Progenitor cell of endocrine pancreas (in vitro differentiated cells): ENCODE measurements around the gene MYO18A. TPM values are rescaled to one million over a fixed set of nuclear protein-coding genes. Genes with fewer than 3 reads are reported as not detected.

Experiments used
- DNase-seq: peaks from one replicate; pipeline ENCODE4 v3.0.0; 2021; ENCODE audit warnings: low spot score; ENCODE audit not compliant: unreplicated experiment
- H3K27ac Mint-ChIP-seq: 2 replicates; pipeline ENCODE4 v1.8.0; 2021; ENCODE audit warnings: mild to moderate bottlenecking, moderate library complexity, mixed read lengths
- H3K27me3 Mint-ChIP-seq: 2 replicates; pipeline ENCODE4 v1.8.0; 2021; ENCODE audit warnings: mixed read lengths
- H3K36me3 Mint-ChIP-seq: 2 replicates; pipeline ENCODE4 v1.8.0; 2022; ENCODE audit warnings: mixed read lengths; ENCODE audit not compliant: insufficient read depth
- H3K4me1 Mint-ChIP-seq: 2 replicates; pipeline ENCODE4 v1.8.0; 2021; ENCODE audit warnings: low read depth, mixed read lengths
- H3K4me3 Mint-ChIP-seq: 2 replicates; pipeline ENCODE4 v1.8.0; 2021; ENCODE audit warnings: low read depth, mild to moderate bottlenecking, moderate library complexity, mixed read lengths
- H3K9me3 Mint-ChIP-seq: 2 replicates; pipeline ENCODE4 v1.8.0; 2021; ENCODE audit warnings: low read depth, mixed read lengths
- total RNA-seq: library from RNA; stranded (reverse); gene quantifications from 2 replicates; pipeline ENCODE4 v1.2.1, GENCODE V29; 2021
- TF ChIP-seq, protein P1 (sequence below): fragments of 200-600 bp; sonication (generic); IDR thresholded peaks from one replicate; pipeline ENCODE4 v1.5.0; 2021; ENCODE audit warnings: antibody characterized with exemption, mild to moderate bottlenecking; ENCODE audit not compliant: unreplicated experiment

The MYO18A gene
- total RNA-seq, 1 donor from 2014 or later: 75.7 TPM

DNA sequence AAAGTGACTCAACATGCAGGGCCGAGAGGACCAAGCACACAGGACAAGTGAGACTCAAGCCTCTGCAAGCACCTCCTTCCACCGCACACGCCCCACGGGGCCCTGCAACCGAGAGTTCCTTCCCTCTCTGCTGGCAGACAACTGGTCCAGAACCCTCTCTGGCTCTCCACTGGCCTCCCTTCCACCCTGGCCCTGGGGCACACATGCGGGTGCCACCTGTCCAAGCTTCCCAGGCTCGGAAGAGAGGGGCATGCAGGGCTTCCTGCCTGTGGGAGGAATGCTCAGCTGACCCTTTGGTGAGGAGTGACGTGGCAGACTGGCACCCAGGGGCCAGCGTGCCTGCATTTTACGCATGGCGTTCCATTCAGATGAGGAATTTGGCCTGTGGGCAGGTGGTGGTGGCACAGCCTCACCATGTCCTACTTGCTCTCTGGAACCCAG is 77.4 kb downstream of the MYO18A start:
- Mint-ChIP-seq H3K27me3 (peaks cover 3% of the 10 kb centered on the region), H3K27ac (no peak overlapping the region), H3K4me1 (peaks cover 24% of the 10 kb centered on the region), H3K4me3 (no peak overlapping the region), H3K36me3 (peaks cover 27% of the 10 kb centered on the region), H3K9me3 (no peaks in the 10 kb centered on the region)
- TF ChIP-seq, protein P1, sequence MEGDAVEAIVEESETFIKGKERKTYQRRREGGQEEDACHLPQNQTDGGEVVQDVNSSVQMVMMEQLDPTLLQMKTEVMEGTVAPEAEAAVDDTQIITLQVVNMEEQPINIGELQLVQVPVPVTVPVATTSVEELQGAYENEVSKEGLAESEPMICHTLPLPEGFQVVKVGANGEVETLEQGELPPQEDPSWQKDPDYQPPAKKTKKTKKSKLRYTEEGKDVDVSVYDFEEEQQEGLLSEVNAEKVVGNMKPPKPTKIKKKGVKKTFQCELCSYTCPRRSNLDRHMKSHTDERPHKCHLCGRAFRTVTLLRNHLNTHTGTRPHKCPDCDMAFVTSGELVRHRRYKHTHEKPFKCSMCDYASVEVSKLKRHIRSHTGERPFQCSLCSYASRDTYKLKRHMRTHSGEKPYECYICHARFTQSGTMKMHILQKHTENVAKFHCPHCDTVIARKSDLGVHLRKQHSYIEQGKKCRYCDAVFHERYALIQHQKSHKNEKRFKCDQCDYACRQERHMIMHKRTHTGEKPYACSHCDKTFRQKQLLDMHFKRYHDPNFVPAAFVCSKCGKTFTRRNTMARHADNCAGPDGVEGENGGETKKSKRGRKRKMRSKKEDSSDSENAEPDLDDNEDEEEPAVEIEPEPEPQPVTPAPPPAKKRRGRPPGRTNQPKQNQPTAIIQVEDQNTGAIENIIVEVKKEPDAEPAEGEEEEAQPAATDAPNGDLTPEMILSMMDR: no peak
- no peak for DNase-seq

DNA sequence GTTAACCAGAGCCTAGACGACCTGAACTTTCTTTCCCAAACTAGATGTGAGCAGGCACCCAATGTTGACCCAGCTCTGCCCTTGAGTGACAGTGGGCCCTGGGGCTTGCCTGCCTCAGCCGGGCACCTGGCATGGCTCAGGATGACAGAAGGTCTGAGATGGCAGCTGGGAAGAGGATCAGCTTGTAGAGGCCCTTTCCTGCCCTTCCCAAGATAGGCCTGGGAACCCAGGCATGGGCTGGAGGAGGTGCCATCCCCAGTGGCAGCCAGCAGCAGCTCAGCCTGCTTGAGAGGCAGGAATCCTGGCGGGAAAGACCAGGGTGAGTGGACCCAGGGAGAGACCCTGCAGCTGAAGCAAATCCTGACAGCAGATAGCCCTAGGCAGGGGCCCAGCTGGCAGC is 78.2 kb downstream of the MYO18A start:
- TF ChIP-seq, protein P1: no peak
- H3K27ac Mint-ChIP-seq: no peak overlapping the region
- H3K9me3 Mint-ChIP-seq: no peaks in the 10 kb centered on the region
- peaks cover 19% of the 10 kb centered on the region for H3K4me1 Mint-ChIP-seq
- H3K27me3 Mint-ChIP-seq: peaks cover 3% of the 10 kb centered on the region
- H3K4me3 Mint-ChIP-seq: no peak overlapping the region
- no peak for DNase-seq
- peaks cover 30% of the 10 kb centered on the region for H3K36me3 Mint-ChIP-seq

DNA sequence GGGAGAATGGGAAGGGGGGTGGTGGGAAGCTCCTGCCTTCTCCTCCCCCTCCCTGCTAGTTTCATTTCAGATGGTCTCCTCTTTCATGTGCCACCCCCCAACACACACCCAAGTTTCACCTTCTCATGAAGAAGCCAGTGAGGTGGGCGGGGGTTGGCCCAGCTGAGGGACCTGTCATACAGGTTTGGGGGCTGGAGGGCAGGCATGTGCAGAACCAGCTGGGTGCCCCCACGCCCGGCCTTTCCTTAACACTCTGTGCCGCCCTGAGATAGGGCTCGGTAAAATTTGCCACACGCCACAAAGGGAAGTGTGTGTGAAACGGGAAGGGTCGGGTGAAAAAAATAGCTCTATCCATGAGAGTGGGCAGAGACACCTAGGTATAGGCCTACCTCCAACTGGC is 79.9 kb downstream of the MYO18A start:
- DNase-seq: no peak
- TF ChIP-seq, protein P1: no peak
- H3K4me1 Mint-ChIP-seq: peaks cover 13% of the 10 kb centered on the region
- no peaks in the 10 kb centered on the region for H3K9me3 Mint-ChIP-seq
- peaks cover 27% of the 10 kb centered on the region for H3K36me3 Mint-ChIP-seq
- peaks cover 3% of the 10 kb centered on the region for H3K27me3 Mint-ChIP-seq
- no peak overlapping the region for H3K27ac Mint-ChIP-seq
- no peak overlapping the region for H3K4me3 Mint-ChIP-seq

DNA sequence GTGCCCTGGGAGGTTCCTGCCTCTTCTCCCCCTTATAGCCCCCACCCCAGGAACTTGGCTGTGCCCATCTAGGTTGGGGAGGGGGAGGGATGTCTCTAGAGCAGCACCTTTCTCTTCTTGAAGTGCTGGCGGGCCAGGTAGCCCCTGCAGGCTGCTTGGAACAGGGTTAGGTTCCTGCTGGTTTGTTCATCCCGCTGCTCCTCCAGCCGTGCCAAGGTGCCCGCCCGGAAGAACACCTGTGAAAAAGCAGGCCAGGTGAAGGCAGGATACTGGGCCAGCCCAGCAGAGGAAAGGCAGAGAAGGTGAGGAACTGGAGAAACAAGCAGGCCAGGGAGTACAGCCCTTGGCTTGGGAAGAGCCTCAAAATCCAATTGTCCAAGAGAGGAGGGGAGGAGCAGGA is 80.7 kb downstream of the MYO18A start:
- DNase-seq: no peak
- Mint-ChIP-seq H3K36me3 (peaks cover 24% of the 10 kb centered on the region), H3K4me1 (peaks cover 10% of the 10 kb centered on the region), H3K9me3 (no peaks in the 10 kb centered on the region), H3K4me3 (no peak overlapping the region), H3K27me3 (peaks cover 3% of the 10 kb centered on the region), H3K27ac (no peak overlapping the region)
- TF ChIP-seq, protein P1: no peak

DNA sequence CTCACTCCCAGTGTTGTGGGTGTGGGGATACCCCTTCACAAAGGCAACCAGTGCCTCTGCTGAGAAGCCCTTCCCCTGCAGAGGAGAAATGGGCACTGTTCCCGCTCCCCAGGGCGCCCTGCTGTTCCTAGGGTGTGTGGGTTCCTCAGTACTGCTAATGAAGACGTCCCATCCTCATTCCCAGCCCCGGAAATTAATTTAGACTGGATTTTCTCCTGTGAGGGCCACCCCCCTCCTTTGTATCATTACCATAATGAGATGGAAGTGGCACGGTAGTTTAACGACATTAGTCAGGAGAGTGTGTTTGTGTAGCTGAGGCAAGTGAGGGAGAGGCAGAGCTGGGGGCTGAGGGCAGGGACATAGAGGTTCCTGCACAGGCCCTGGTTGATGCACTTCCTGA is 84.1 kb downstream of the MYO18A start:
- peaks cover 15% of the 10 kb centered on the region for H3K36me3 Mint-ChIP-seq
- no peaks in the 10 kb centered on the region for H3K9me3 Mint-ChIP-seq
- no peak overlapping the region for H3K27ac Mint-ChIP-seq
- H3K27me3 Mint-ChIP-seq: no peaks in the 10 kb centered on the region
- no peak overlapping the region for H3K4me3 Mint-ChIP-seq
- H3K4me1 Mint-ChIP-seq: peaks cover 12% of the 10 kb centered on the region
- TF ChIP-seq, protein P1: no peak
- DNase-seq: no peak
